WI38 (cell line): ENCODE measurements around the gene PTDSS2.

Source experiments
- H3K4me3 ChIP-seq: 2 replicates; pipeline ENCODE4 v1.5.1; 2011; ENCODE audit warnings: low read depth, mild to moderate bottlenecking, control low read depth, low read length
- CTCF ChIP-seq: IDR thresholded peaks from 2 replicates; pipeline ENCODE4 v1.5.1; 2012; ENCODE audit warnings: low read depth, mild to moderate bottlenecking, control low read depth, low read length

PTDSS2 gene

DNA sequence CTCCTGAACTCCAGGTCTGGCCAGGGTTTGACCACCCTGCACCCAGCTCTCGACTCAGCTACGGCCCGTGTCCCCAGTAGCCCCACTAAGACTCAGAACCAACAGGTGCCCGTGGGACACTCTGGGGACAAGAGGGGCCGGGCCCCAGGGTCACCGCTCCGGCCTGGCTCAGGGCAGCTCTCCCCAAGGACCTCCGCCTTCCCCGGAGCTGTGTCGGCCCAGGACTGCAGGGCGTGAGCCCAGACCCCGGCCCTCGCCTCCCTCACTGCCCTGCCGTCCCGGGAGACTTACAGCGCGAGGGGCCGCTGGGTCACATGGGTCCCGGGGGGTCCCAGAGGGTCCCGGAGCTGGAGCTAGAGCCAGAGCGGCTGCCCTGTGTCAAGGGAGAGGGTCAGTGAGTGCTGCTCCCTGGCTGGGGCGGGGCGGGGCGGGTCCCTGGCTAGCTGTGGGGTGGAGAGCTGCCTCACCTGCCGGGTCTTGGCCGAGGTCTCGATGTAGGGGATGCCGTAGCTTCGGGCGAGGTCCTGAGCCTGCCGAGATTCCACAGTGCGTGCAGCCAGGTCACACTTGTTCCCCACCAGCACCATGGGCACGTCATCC lies 83.0 kb downstream of the PTDSS2 start:
- TF ChIP-seq CTCF: no peak
- H3K4me3 ChIP-seq: no peak overlapping the region

GRCh38 chr11:533586-534395 lies 83.7 kb downstream of the PTDSS2 start:
- TF ChIP-seq CTCF: no peak
- peak overlapping the region; percentile 86 for H3K4me3 ChIP-seq

DNA sequence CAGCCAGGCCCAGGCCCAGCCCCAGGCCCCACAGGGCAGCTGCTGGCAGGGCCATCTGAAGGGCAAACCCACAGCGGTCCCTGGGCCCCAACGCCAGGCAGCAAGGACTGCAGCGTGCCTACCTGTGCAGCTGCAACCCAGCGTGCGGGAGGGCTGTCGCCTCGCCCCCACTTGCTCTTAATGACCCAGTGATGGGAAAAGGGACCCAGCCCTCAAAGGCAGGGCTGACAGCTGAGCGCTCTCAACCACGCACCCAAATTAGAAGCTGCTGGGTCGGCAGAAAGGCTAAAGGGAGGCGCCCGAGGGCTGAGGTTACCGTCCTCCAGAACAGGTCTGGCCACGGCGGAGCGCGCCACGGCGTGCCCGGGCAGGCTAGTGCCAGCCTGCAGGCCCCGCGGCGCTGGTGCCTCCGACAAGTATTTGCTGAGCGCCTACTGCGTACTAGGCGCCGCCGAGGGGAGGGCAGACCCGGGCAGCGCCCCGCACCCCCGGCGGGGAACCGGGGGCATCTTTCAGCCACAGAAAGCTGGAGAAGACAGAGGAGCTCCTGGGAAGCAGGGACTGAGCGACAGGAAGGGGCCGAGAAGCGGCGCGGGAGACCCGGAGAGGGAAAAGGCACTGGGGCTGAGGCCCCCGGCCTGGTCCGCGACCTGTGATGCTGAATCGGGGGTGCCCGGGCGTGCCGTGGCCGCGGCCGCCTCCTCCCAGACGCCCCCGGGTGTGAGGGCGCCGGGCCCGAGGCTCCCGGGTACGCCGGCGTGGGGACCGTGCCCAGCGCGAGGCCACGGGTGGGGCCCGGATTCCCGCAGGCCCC lies 84.5 kb downstream of the PTDSS2 start:
- H3K4me3 ChIP-seq: peak overlapping the region; percentile 86
- no peak for TF ChIP-seq CTCF

DNA sequence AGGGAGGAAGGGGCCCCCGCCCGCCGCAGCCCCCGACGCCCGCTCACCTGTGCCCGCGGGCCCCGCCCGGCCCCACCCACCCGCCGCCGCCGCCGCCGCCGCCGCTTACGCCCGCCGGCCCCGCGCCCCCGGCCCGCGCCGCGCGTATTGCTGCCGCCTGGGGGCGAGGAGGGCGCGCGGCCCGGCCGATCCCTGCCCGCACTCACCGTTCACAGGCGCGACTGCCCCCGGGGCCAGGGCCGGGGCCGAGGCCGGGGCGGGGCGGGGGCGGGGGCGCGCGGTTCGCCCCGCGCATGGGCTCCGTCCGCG lies 85.1 kb downstream of the PTDSS2 start:
- no peak for TF ChIP-seq CTCF
- H3K4me3 ChIP-seq: peak overlapping the region; percentile 86

GRCh38 chr11:535519-536454 lies 85.7 kb downstream of the PTDSS2 start, which contains the start of gene HRAS:
HRAS (minus strand) TSS chr11:535576.
- TF ChIP-seq CTCF: no peak
- H3K4me3 ChIP-seq: peak within 1 kb of the TSS; percentile 86

DNA sequence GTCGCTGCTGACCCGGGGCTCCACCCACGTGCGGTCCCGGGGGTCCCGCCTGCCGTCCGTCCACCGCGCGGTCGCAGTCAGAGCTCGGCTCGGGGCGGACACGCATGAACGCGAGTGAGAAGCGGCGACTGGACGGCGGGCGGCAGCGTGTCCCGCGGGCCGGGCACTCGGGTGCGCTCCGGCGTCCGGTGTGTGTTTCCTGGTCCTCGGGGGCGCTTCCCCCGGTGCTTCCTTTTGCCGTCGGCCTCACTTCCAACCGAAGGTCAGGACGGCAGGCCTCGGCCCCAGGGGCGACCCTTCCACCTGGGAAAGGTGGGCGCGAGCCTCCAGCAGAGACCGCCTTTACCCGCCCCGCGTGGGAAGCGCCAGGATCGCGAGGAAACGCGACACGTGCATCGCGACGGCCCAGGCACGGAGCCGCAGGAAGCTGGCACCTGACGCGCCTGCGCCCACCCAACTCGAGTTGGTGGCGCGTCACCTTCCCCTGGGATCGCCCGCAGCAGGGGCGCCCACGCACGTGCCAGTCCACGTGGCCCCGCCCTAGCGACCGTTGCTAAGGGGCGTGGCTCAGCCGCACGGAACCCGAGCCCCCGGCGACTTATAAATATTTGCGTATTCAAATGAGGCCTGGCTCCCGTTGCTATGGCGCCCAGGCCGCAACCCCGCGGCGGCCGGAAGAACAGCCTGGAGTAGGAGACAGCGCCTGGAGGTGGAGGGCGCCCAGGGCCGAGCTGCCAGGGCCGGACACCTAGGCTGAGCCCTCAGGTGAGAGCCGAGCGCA lies 87.0 kb downstream of the PTDSS2 start, which contains the start of gene LRRC56:
Gene LRRC56, plus strand, starts transcription at position 687 of the 781 bp plus-strand sequence. CDS start 3,158 bp downstream, outside the sequence.
- H3K4me3 ChIP-seq: peak within 1 kb of the TSS; percentile 60
- TF ChIP-seq CTCF: no peak
